C4-2B (cell line): ENCODE results near the gene GATAD2A.

Source experiments
- CTCF ChIP-seq: fragments of 450-650 bp; conservative IDR thresholded peaks from 2 replicates; pipeline ENCODE4 v1.5.1; 2017; ENCODE audit warnings: mild to moderate bottlenecking
- ZFX ChIP-seq: fragments of 450-650 bp; IDR thresholded peaks from 2 replicates; pipeline ENCODE4 v1.6.1; 2017

GRCh38 chr19:19471682-19472081 is 66.2 kb downstream of the GATAD2A start:
- TF ChIP-seq CTCF (no peak), ZFX (no peak)
